HG03103 (cell line): ENCODE results near the gene GRK6.
A peak's percentile ranks its signal among the peaks of the same experiment; 100 is the strongest.

Experiments used
- ATAC-seq: cut with Tn5 transposase; IDR thresholded peaks from one replicate; pipeline ENCODE4 v1.9.1; 2021; ENCODE audit warnings: low read depth; ENCODE audit not compliant: unreplicated experiment

Gene GRK6

GRCh38 chr5:177425196-177425800 lies 1.2 kb upstream of the GRK6 start:
- no peak for ATAC-seq

GRCh38 chr5:177425801-177426565 lies 493 bp upstream of the GRK6 start:
- peak; percentile 68 for ATAC-seq

- no peak for ATAC-seq
These were observed 841 bp downstream of the GRK6 start for GRCh38 chr5:177427211-177427822.

GRCh38 chr5:177427919-177428573 lies 1.6 kb downstream of the GRK6 start:
- ATAC-seq = no peak

- no peak for ATAC-seq
These were observed 2.2 kb downstream of the GRK6 start for GRCh38 chr5:177428574-177429217.

- no peak for ATAC-seq
These were observed 3.0 kb downstream of the GRK6 start for GRCh38 chr5:177429248-177430040.

GRCh38 chr5:177430140-177430951 lies 3.9 kb downstream of the GRK6 start:
- no peak for ATAC-seq

GRCh38 chr5:177430972-177431316 lies 4.5 kb downstream of the GRK6 start:
- ATAC-seq = peak; percentile 0

GRCh38 chr5:177431317-177432142 lies 5.1 kb downstream of the GRK6 start:
- ATAC-seq = peak; percentile 41

GRCh38 chr5:177432143-177432838 lies 5.8 kb downstream of the GRK6 start:
- ATAC-seq = no peak

- ATAC-seq = no peak
These were observed 6.6 kb downstream of the GRK6 start for GRCh38 chr5:177432839-177433657.

GRCh38 chr5:177433658-177434217 lies 7.3 kb downstream of the GRK6 start:
- ATAC-seq = no peak

GRCh38 chr5:177434437-177434836 lies 8.0 kb downstream of the GRK6 start:
- ATAC-seq = no peak

GRCh38 chr5:177434942-177435738 lies 8.7 kb downstream of the GRK6 start:
- ATAC-seq = no peak

- no peak for ATAC-seq
These were observed 9.5 kb downstream of the GRK6 start for GRCh38 chr5:177435847-177436536.
